Urinary bladder (tissue), 4 donors: ENCODE results near the gene SLC7A8. TPM values are rescaled to one million over a fixed set of nuclear protein-coding genes. Genes with fewer than 3 reads are reported as not detected.

Experiments
- DNase-seq: peaks from one replicate; pipeline ENCODE4 v3.0.0-alpha.2; 2015; ENCODE audit errors: extremely low spot score
- H3K27ac ChIP-seq: one replicate; pipeline ENCODE4 v1.5.1; 2013; ENCODE audit warnings: low read depth, mild to moderate bottlenecking, moderate library complexity
- H3K36me3 ChIP-seq: one replicate; pipeline ENCODE4 v1.6.1; 2013; ENCODE audit warnings: mild to moderate bottlenecking, moderate library complexity; ENCODE audit not compliant: insufficient read depth
- H3K4me1 ChIP-seq: one replicate; pipeline ENCODE4 v1.6.1; 2013; ENCODE audit warnings: mild to moderate bottlenecking, moderate library complexity; ENCODE audit not compliant: insufficient read depth
- H3K4me3 ChIP-seq: one replicate; pipeline ENCODE4 v1.5.1; 2013; ENCODE audit warnings: low read depth, low read length
- WGBS: extraction: QIAGEN DNeasy Blood & Tissue Kit; methylation state at CpG from one replicate; pipeline ENCODE4 v1.1.7; 2013; 5-methylcytosine and 5-hydroxymethylcytosine counted together
- polyA plus RNA-seq: library from polyadenylated mRNA; stranded (reverse); fragments of 200-250 nt; gene quantifications from one replicate; pipeline ENCODE4 v1.2.3, GENCODE V29; 2013
- total RNA-seq: library from RNA; depleted of rRNA; stranded (reverse); fragments of >200 nt; gene quantifications from one replicate; pipeline ENCODE4 v1.2.3, GENCODE V29; 2014
- donor health status: healthy with polysubstance abuse.
- donor health status: healthy.

The SLC7A8 gene
- total and polyA plus RNA-seq, 2 donors, result 8.4 to 35.5 TPM

DNA sequence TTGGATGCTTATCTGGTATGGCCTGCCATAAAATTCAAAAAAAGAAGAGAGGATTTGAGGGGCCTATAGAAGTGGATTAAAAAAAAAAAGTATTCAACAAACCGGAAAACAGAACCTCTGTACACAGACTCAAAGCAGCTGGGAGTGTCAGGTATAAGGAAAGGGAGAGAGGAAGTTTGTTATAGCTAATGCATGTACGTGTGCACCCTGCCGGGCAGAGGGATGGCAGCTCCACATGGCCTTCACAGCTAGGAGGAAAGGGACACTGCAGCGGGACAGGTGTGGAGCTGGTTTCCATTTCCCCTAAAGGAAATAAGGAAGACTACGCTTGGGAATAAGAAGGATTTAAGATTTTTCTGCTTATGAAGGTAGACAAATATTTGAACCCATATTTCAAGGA is 21.5 kb downstream of the SLC7A8 start:
- no peak overlapping the region for H3K27ac ChIP-seq
- no peaks in the 10 kb centered on the region for H3K36me3 ChIP-seq
- no peak for DNase-seq
- 87% methylated on average over 5 of the region's 5 CpGs for WGBS
- no peaks in the 10 kb centered on the region for H3K4me1 ChIP-seq
- H3K4me3 ChIP-seq, result no peak overlapping the region

DNA sequence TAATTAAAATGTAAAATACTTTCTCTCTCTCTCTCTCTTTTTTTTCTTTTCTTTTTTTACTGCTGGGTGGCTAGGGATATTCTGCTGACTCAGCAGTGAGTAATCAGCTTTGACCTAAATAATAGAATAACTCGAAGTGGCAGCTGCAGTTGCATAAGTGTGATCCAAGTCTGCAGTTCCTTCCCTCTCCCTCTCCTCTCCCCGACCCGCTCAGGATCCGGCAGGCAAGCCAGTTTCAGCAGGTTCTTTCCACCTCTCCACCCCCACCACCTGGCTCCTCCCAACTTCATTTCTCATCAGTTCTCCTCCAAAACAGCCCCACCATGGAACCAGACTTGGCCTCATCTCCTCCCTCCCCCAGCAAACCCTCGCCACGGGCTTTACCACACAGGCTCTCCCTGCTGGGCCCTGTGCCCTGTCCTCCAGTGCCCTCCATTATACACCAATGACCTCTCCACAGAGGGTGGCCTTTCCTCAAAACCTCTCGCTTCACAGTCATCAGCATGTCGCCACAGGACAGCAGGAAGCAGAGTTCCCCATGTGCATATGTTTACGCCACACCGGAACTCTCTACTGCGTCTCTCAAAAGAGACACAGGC is 22.4 kb downstream of the SLC7A8 start:
- Histone ChIP-seq H3K4me3 (no peak overlapping the region), H3K4me1 (no peaks in the 10 kb centered on the region), H3K36me3 (no peaks in the 10 kb centered on the region), H3K27ac (peak overlapping the region; percentile 81)
- no peak for DNase-seq
- 55% methylated on average over 11 of the region's 11 CpGs for WGBS

DNA sequence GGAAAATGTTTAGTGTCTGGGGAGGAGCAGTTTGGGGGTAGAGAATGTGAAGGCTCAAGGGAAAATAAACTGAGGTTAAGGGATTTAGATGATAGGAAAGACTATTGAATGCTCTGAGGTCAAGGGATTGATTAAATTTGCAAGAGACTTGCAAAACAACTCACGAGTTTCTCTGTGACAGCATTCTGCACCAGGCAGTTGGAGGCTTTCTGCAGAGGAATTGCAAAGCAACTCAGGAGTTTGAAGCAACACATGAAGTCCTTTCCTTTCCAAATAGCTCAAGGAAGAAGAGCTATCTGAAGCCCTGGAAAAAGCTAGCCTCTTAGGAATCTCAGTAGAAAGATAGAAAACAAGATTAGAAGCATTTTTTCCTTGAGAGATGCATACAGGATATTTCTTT is 23.9 kb downstream of the SLC7A8 start:
- 79% methylated on average over 1 of the region's 1 CpG for WGBS
- H3K4me3 ChIP-seq, result no peak overlapping the region
- DNase-seq, result no peak
- no peak overlapping the region for H3K27ac ChIP-seq
- H3K36me3 ChIP-seq, result no peaks in the 10 kb centered on the region
- H3K4me1 ChIP-seq, result no peaks in the 10 kb centered on the region

DNA sequence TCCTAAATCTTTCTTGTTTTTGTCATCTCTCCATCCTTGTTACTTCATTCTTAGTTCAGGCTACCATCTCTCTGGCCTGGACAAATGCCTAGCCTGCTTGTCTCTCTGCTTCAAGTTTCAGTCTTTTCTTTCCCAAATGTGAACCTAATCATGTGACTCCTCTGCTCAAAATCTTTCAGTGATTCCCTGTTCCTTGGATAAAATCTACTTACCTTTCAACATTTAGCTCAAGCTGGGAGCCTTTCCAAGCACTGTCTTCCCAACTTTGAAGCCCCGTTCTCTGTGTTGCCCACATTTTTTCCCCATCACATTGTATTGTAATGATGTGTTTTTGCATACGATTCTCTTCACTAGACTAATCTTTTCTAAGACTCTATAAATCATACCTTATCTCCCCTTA is 24.7 kb downstream of the SLC7A8 start:
- no peak overlapping the region for H3K27ac ChIP-seq
- no peak overlapping the region for H3K4me3 ChIP-seq
- WGBS, result 70% methylated on average over 2 of the region's 2 CpGs
- H3K4me1 ChIP-seq, result no peaks in the 10 kb centered on the region
- H3K36me3 ChIP-seq, result no peaks in the 10 kb centered on the region
- DNase-seq, result no peak

DNA sequence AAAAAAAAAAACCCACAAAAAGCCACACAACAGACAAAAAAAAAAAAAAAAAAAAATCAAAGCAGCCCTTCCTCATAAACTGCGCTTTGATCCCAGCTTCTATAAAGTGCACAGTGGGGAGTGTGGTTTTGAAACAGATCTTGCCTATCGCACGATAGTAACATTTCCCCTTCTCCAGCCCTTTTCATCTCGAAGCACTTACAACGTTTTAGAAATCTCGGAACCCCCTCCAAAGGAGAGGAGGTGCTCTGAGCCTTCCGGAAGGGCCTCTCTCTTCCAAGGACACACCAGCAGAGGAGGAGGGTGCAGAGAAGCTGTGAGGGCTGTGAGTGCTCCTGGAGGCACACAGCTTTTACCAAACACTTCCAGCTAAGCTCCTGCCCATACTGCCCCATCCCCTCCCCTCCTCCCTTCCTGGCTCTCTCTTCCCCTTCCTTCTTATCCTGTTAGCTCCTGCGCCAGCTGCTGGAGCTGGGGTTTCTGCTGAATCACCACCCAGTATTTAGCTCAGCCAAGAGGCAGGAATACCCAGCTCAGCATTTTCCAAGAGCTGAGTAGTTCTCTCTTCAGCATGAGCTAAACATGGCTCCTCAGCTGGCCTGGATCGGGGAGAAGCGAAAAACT is 28.4 kb downstream of the SLC7A8 start:
- Histone ChIP-seq H3K27ac (peak overlapping the region; percentile 71), H3K4me1 (peaks cover 3% of the 10 kb centered on the region), H3K4me3 (no peak overlapping the region), H3K36me3 (no peaks in the 10 kb centered on the region)
- 19% methylated on average over 10 of the region's 10 CpGs for WGBS
- no peak for DNase-seq

DNA sequence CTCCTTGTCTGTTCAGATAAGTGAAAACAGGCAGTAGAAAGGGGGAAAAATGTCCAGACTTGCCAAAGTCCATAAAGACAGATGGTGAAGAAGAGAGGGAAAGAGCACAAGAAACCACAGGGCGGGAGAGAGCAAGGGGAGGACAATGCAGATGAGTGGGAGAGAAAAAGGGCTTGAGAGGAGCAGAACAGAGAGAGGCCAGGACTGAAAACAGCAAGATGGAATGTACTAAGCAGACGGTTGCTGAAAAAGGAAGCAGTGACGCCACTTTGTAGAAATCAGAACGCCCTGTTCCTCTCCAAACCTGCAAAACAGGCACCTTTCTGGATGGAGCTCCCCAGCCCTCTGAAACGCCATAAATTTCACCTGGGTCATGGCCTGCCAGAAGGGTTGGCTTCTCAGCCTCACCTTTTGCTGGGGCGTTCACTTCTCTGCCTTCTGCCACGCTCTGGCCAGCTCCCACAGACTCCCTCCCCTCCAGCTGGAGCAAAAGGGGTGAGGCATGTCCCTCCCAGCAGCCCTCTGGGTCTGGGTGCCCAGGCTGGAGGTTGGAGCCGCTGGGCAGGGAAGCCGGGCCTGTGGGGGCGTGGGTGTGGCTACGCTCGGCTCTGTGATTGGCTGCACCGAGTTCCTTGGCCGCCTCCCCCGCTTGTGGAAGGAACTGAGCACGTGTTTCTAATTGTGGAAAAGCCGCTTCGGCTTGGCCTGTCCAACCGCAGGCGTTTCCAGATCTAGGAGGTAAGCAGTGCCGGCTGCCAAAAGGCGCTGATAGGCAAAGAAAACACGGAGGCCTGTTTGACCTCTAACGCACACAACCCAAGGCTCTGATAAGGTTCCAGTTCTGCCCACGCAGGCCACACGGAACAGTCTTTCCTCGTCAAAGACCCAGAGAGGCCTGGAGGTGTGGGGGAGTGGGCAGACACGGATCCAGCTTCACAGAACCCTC is 29.3 kb downstream of the SLC7A8 start:
- H3K4me1 ChIP-seq, result peaks cover 3% of the 10 kb centered on the region
- peak overlapping the region; percentile 33 for H3K4me3 ChIP-seq
- DNase-seq, result no peak
- H3K27ac ChIP-seq, result peak overlapping the region; percentile 97
- 16% methylated on average over 28 of the region's 28 CpGs for WGBS
- H3K36me3 ChIP-seq, result no peaks in the 10 kb centered on the region

DNA sequence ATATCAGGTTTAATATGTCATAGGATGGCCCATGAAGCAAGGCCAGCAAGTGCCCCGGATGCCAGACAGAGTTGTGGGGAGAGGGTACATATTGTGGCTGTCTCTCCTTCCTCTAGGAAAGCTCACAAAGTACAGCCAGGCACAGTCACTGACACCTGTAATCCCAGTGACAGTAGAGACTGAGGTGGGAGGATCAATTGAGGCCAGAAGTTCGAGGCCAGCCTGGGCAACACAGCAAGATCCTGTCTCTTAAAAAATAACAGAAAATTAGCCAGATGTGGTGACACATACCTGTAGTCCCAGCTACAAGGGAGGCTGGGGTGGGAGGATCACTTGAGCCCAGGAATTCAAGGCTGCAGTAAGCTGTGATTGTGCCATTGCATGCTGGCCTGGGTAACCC is 32.1 kb downstream of the SLC7A8 start:
- no peak overlapping the region for H3K4me3 ChIP-seq
- WGBS, result 91% methylated on average over 2 of the region's 2 CpGs
- H3K27ac ChIP-seq, result no peak overlapping the region
- DNase-seq, result no peak
- H3K36me3 ChIP-seq, result no peaks in the 10 kb centered on the region
- H3K4me1 ChIP-seq, result peaks cover 3% of the 10 kb centered on the region

DNA sequence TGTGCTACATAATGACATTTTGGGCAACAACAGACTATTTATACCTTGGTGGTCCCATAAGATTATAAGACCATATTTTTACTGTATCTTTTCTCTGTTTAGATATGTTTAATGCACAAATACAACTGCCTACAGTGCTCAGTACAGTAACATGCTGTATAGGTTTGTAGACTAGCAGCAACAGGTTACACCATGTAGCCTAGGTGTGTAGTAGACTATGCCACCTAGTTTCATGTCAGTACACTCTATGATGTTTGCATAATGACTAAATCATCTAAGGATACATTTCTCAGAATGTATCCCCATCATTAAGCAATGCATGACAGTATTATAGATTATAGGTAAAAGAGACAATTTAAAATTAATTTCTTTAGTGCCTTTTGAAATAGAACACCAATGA is 33.7 kb downstream of the SLC7A8 start:
- DNase-seq, result no peak
- Histone ChIP-seq H3K36me3 (no peaks in the 10 kb centered on the region), H3K27ac (no peak overlapping the region), H3K4me1 (peaks cover 3% of the 10 kb centered on the region), H3K4me3 (no peak overlapping the region)

DNA sequence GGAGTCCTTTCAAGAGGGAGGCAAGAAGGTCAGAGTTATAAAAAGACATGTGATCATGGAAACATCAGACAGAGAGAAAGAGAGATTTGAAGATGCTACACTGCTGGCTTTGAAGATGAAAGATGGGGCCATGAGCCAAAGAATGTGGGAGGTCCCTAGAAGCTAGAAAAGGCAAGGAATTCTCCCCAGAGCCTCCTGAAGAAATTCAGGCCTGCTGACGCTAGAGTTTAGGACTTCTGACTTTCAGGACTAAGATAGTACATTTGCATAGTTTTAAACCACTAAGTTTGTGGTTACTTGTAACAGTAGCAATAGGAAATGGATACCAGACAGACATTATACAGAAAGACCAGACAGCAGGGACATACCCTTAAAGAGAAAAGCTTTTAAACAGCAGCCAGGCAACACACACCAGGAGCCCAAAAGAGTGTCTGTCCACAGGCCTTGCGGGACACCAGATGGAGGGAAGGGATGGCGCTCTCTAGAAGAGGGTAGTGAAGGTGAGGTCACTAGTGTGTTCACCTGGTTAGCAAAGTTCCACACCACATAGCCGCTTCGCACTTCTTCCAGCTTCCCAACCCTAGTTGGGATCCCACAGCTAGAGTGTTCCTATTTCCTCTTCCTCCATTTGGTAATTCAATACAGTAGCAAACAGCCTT is 34.7 kb downstream of the SLC7A8 start:
- peak overlapping the region; percentile 1 for H3K27ac ChIP-seq
- no peak for DNase-seq

DNA sequence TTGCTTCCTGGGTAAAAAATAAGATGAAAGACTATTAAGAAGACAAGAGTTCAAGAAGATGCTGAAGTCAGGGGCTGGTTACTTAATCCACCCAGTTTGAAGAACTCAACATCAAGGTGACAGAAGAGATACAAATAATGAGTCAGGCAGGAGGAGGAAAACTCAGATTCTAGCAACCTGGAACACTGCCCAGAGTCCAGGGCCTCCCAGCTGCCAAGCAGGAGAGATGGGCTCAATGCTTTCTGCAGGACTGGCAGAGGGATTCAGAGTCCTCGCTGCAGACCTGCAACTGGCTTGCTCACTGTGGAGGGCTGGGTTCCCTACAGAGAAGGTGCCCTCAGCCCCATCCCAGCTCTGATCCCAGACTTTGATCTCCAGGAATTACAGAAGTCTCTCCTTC is 35.8 kb downstream of the SLC7A8 start:
- DNase-seq, result no peak
- no peak overlapping the region for H3K4me3 ChIP-seq
- no peaks in the 10 kb centered on the region for H3K4me1 ChIP-seq
- peak overlapping the region; percentile 35 for H3K27ac ChIP-seq
- H3K36me3 ChIP-seq, result no peaks in the 10 kb centered on the region
- 49% methylated on average over 1 of the region's 1 CpG for WGBS

More for the DNA sequence above, 34.7 kb downstream of the SLC7A8 start:
- Histone ChIP-seq H3K36me3 (no peaks in the 10 kb centered on the region), H3K4me1 (peaks cover 3% of the 10 kb centered on the region), H3K4me3 (no peak overlapping the region)
- WGBS, result 87% methylated on average over 5 of the region's 5 CpGs

DNA sequence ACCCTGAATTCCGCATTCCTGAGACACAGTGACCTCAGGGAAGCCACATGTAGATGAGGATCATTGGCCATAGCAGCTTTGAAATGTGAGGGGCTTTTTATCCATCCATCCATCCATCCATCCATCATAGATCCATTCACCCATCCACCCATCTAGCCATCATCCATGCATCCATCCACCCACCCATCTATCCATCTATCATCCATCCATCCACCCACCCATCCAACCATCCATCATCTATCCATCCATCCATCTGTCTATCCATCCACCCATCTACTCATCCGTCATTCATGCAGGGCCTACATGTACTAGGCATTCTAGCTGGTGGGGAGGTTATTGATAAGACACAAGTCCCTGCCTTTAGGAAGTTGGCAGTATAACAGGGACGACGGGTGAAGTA is 36.5 kb downstream of the SLC7A8 start:
- Histone ChIP-seq H3K36me3 (no peaks in the 10 kb centered on the region), H3K4me1 (no peaks in the 10 kb centered on the region)

DNA sequence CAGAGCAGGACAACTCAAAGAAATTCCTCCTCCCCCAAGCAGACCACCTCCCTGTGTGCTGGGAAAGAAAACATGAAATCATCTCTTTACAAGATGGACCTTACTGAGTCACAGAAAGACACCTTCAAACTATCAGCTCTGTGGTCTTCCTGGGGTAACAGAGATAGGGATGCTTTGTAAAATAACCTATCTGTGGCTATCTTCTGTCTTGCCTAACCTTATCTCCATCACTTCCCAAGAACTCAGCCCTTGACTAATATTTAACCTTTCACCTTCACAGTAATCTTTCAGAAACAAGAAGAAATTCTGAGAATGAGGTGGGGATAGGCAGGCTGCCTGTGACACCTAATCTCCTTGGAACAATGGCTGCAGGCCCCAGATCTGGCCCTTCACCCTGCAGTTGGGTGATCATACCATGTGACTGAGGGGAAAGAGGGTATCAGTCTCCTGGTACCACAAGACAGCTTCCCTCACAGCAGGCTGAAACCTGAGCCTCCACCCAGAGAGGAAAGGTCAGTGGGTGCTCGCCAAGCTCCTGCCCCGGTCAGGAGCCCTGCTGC is 37.0 kb downstream of the SLC7A8 start:
- Histone ChIP-seq H3K4me3 (no peak overlapping the region), H3K27ac (peak overlapping the region; percentile 68), H3K36me3 (no peaks in the 10 kb centered on the region), H3K4me1 (no peaks in the 10 kb centered on the region)
- 88% methylated on average over 2 of the region's 2 CpGs for WGBS
- no peak for DNase-seq

More for the DNA sequence above, 36.5 kb downstream of the SLC7A8 start:
- Histone ChIP-seq H3K4me3 (no peak overlapping the region), H3K27ac (peak overlapping the region; percentile 68)
- DNase-seq, result no peak
- WGBS, result 94% methylated on average over 4 of the region's 4 CpGs

DNA sequence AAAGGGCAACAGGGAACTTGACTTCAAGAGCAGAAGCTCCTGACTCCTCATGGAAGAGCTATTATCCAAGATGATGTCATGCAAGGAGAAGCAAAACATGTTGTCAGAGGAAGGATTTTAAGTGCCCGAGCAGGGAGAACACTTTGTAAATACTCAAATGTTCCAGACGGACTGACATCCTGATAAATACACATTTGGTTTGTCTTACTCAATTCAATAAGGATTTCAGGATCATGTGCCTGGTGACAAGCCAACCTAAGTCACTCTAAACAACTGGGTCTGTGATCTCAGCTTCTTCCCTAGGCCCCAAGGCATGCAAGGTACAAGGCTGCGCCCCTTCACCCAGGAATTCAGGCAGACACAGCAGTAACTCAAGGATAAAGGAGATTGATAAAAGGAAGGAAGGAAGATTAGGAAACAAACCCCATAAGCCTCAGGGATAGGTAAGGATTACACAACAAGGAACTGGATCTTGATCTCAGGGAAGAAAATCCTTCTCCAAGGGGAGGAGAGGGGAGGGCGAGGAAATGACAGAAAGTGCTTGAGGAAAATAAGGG is 37.6 kb downstream of the SLC7A8 start:
- Histone ChIP-seq H3K4me3 (no peak overlapping the region), H3K36me3 (no peaks in the 10 kb centered on the region), H3K27ac (peak overlapping the region; percentile 68), H3K4me1 (no peaks in the 10 kb centered on the region)
- 64% methylated on average over 4 of the region's 4 CpGs for WGBS
- no peak for DNase-seq
